Right lobe of liver (tissue), 6 donors: ENCODE results near the gene PIH1D2. TPM values are rescaled to one million over a fixed set of nuclear protein-coding genes. Genes with fewer than 3 reads are reported as not detected.

Source experiments
- ATAC-seq, 4 donors: fragments of 200-7000 bp; cut with Tn5 transposase; one replicate each; pipeline ENCODE4 v1.9.1; 2020; ENCODE audit warnings: mild to moderate bottlenecking in 4 of 4, moderate library complexity in 4 of 4
- DNase-seq, 3 donors: peaks; one replicate each; pipeline ENCODE4 v3.0.0-alpha.2; 2020
- H3K27ac ChIP-seq, 3 donors: fragments of 200-600 bp; one replicate each; pipeline ENCODE4 v1.8.0; 2022
- H3K27me3 ChIP-seq, 2 donors: fragments of 200-600 bp; one replicate each; pipeline ENCODE4 v1.8.0; 2022
- H3K36me3 ChIP-seq, 4 donors: fragments of 200-600 bp; sonication (generic) in 1 of 4; one replicate each; pipeline versions ENCODE4 v1.5.1 to v1.8.0; 2017 to 2022; ENCODE audit warnings: control low read depth in 1 of 4
- H3K4me1 ChIP-seq, 4 donors: fragments of 200-600 bp; sonication (generic) in 1 of 4; one replicate each; pipeline versions ENCODE4 v1.5.1 to v1.8.0; 2017 to 2022; ENCODE audit warnings: control low read depth in 1 of 4
- H3K4me3 ChIP-seq, 3 donors: fragments of 200-600 bp; one replicate each; pipeline ENCODE4 v1.8.0; 2022
- H3K9me3 ChIP-seq, 4 donors: fragments of 200-600 bp; sonication (generic) in 1 of 4; one replicate each; pipeline versions ENCODE4 v1.5.1 to v1.8.0; 2017 to 2022; ENCODE audit warnings: control low read depth in 1 of 4
- POLR2A ChIP-seq: fragments of 450-650 bp; IDR thresholded peaks from one replicate; pipeline ENCODE4 v1.6.1; 2017; ENCODE audit warnings: antibody characterized with exemption, mild to moderate bottlenecking
- WGBS: methylation state at CpG from one replicate; pipeline ENCODE4 v1.1.6; 2018; ENCODE audit warnings: low coverage, low lambda C conversion rate; ENCODE audit not compliant: insufficient coverage; ENCODE audit errors: missing lambda C conversion rate; 5-methylcytosine and 5-hydroxymethylcytosine counted together
- intact Hi-C, 2 donors: fragments of 100-400 bp; cut with DNase I; formaldehyde crosslinking; loops; one replicate each; pipeline versions ENCODE4 v1.11.2 to v1.14.1; 2022
- total RNA-seq, 6 experiments: library from RNA; depleted of rRNA in 2 of 6; stranded (reverse); fragments of >200 nt in 2 of 6; fragmentation: NEBNext Ultra II Directional in 3 of 6; extraction: Animal tissue kit (Norgen Biotek cat#: 25700) in 3 of 6; gene quantifications; one replicate each; pipeline versions ENCODE4 v1.1.0 to v1.2.4, GENCODE V29; 2016 to 2023
- TF ChIP-seq, protein P1 (sequence below), 4 donors: fragments of 200-600 bp in 3 of 4; fragments of 450-650 bp in 1 of 4; IDR thresholded peaks; one replicate each; pipeline versions ENCODE4 v1.5.1 to v1.8.0; 2016 to 2022; ENCODE audit warnings: antibody characterized with exemption in 4 of 4, mild to moderate bottlenecking in 2 of 4
- donor health status: DM: no; HTN: yes; CAD: no.
- donor health status: DM: no; HTN: no; CAD: no.
- donor health status: DM: no; HTN: no; CAD: no.
- donor health status: DM: no; HTN: yes; CAD: no.
- donor health status: DM: no; HTN: yes; CAD: no.

PIH1D2 gene
- total RNA-seq, 6 experiments from 2014 or later, result 0.37 to 0.80 (median 0.37) TPM

GRCh38 chr11:112025707-112026106 lies 48.1 kb downstream of the PIH1D2 start:
- intact Hi-C loops, result no loop called here
- Histone ChIP-seq H3K27ac (peak overlapping the region; percentile 92 to 96 (median 94)), H3K36me3 (peaks cover 0 to 31% (median 5%) of the 10 kb centered on the region in 4 donors), H3K4me3 (peak overlapping the region; percentile 72 to 96 (median 92)), H3K9me3 (no peaks in the 10 kb centered on the region), H3K27me3 (no peaks in the 10 kb centered on the region), H3K4me1 (peaks cover 0 to 6% (median 2%) of the 10 kb centered on the region in 4 donors)
- no peak for DNase-seq
- no peak for TF ChIP-seq POLR2A
- TF ChIP-seq, protein P1, sequence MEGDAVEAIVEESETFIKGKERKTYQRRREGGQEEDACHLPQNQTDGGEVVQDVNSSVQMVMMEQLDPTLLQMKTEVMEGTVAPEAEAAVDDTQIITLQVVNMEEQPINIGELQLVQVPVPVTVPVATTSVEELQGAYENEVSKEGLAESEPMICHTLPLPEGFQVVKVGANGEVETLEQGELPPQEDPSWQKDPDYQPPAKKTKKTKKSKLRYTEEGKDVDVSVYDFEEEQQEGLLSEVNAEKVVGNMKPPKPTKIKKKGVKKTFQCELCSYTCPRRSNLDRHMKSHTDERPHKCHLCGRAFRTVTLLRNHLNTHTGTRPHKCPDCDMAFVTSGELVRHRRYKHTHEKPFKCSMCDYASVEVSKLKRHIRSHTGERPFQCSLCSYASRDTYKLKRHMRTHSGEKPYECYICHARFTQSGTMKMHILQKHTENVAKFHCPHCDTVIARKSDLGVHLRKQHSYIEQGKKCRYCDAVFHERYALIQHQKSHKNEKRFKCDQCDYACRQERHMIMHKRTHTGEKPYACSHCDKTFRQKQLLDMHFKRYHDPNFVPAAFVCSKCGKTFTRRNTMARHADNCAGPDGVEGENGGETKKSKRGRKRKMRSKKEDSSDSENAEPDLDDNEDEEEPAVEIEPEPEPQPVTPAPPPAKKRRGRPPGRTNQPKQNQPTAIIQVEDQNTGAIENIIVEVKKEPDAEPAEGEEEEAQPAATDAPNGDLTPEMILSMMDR (IDR thresholded peaks at IDR 0.05), result no peak
- WGBS, result 0% methylated on average over 3 of the region's 8 CpGs
- peak; percentile 18 to 31 (median 22) for ATAC-seq

- no peaks in the 10 kb centered on the region for H3K27me3 ChIP-seq
- H3K4me1 ChIP-seq, result peaks cover 0 to 6% (median 2%) of the 10 kb centered on the region in 4 donors
- H3K36me3 ChIP-seq, result peaks cover 0 to 24% (median 5%) of the 10 kb centered on the region in 4 donors
- H3K9me3 ChIP-seq, result no peaks in the 10 kb centered on the region
- ATAC-seq (peak; percentile 91 to 95 (median 92)), DNase-seq (peak; percentile 91)
- TF ChIP-seq, protein P1 (IDR thresholded peaks at IDR 0.05), result no peak
- peak; percentile 58 for TF ChIP-seq POLR2A
- WGBS, result 0% methylated on average over 34 of the region's 71 CpGs
- intact Hi-C loops, result no loop called here
- H3K4me3 ChIP-seq, result peak within 1 kb of the TSS; percentile 72 to 96 (median 92)
- peak within 1 kb of the TSS; percentile 92 to 96 (median 94) for H3K27ac ChIP-seq
Observed at GRCh38 chr11:112024773-112025678, 48.8 kb downstream of the PIH1D2 start, which contains the start of gene DLAT. Gene DLAT (plus strand): TSS chr11:112025408. CDS start chr11:112025473, 65 bp downstream.

DNA sequence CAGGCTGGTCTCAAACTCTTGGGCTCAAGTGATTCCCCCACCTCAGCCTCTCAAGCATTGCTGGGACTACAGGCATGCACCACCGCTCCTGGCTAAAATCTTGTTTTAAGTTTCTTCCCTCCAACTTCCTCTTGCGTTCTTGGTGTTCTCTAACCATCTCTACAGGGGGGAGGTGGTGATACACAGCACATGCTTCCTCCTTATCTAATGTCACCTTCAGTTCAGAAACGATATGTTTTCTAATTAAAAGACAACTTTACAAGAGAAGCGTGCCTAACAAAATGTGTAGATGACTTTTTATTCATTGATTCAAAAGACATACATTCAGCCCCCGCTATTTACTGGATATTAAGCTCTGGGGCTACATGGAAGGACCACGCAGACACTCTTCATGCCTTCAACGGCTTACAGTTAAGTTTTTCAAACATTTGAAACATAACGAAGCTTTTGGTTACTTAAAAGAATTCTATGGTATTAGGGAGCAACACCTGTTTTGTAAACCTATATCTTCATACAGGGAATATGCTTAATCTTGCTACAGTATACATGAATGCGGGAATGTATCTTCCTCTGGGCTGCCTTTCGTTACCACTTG lies 49.5 kb downstream of the PIH1D2 start:
- ATAC-seq, result peak in 1 of 4 donors; percentile 4
- peaks cover 0 to 6% (median 2%) of the 10 kb centered on the region in 4 donors for H3K4me1 ChIP-seq
- TF ChIP-seq POLR2A, result no peak
- TF ChIP-seq, protein P1 (IDR thresholded peaks at IDR 0.05), result no peak
- H3K4me3 ChIP-seq, result peak overlapping the region; percentile 72 to 96 (median 92)
- 23% methylated on average over 10 of the region's 10 CpGs for WGBS
- H3K27ac ChIP-seq, result peak overlapping the region; percentile 92 to 96 (median 94)
- H3K9me3 ChIP-seq, result no peaks in the 10 kb centered on the region
- intact Hi-C loops, result no loop called here
- H3K27me3 ChIP-seq, result no peaks in the 10 kb centered on the region
- DNase-seq, result no peak
- H3K36me3 ChIP-seq, result peaks cover 0 to 17% (median 4%) of the 10 kb centered on the region in 4 donors

DNA sequence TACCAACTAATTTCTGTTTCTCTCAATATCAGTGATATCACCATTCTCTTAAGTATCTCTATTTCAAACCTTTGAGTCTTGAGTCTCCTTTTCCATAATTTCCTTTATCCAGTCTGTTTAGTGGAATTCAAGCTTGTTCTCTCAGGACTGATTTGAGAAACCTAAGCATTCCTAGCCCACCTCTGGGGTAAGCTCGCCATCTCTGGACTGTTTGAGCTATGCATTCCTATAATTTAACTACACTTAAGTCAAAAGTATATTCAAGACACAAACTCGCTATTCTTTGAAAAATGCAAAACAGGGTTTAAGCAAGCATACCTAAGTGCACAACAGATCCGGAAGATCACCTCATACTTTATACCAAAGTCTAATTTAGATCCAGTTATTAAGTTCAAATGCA lies 50.7 kb downstream of the PIH1D2 start:
- TF ChIP-seq, protein P1 (IDR thresholded peaks at IDR 0.05), result no peak
- no peak for TF ChIP-seq POLR2A
- H3K4me1 ChIP-seq, result peaks cover 0 to 16% (median 2%) of the 10 kb centered on the region in 4 donors
- ATAC-seq (no peak), DNase-seq (no peak)
- peaks cover 0 to 13% (median 4%) of the 10 kb centered on the region in 4 donors for H3K36me3 ChIP-seq
- peak overlapping the region in 1 of 3 donors; percentile 96 for H3K27ac ChIP-seq
- H3K27me3 ChIP-seq, result no peaks in the 10 kb centered on the region
- H3K4me3 ChIP-seq, result no peak overlapping the region
- WGBS, result 74% methylated on average over 3 of the region's 3 CpGs
- H3K9me3 ChIP-seq, result no peaks in the 10 kb centered on the region
- intact Hi-C loops, result no loop called here
